ENCODE results near the gene PLEKHB2.
"Not testable (repeated sequence)": the region's sequence is repeated elsewhere in the genome, so short reads cannot be mapped to it uniquely, and the experiment has no call there.

The PLEKHB2 gene

GRCh38 chr2:131156452-131157149 lies 51.5 kb downstream of the PLEKHB2 start:
- Histone ChIP-seq H4K12ac (ENCODE audit: low read depth, low read length) (no peak overlapping the region), H3K4ac (ENCODE audit: low read depth, low read length) (no peak overlapping the region), H2AK5ac (ENCODE audit: low read length) (no peak overlapping the region), H2BK5ac (ENCODE audit: low read depth, low read length, poor library complexity) (no peak overlapping the region), H3K23ac (ENCODE audit: low read length) (no peak overlapping the region), H3K4me1 (ENCODE audit: control insufficient read depth in 1 of 2, insufficient read depth in 2 of 2, low read length in 2 of 2) (no peaks in the 10 kb centered on the region), H3K27ac (ENCODE audit: low read depth, low read length) (no peak overlapping the region), H4K8ac (ENCODE audit: low read depth, low read length) (no peak overlapping the region), H3K9ac (ENCODE audit: low read length) (no peak overlapping the region), H3K27me3 (ENCODE audit: insufficient read depth, low read length) (no peaks in the 10 kb centered on the region), H3K4me3 (ENCODE audit: low read depth, low read length) (no peak overlapping the region), H3K36me3 (ENCODE audit: control insufficient read depth in 1 of 2, insufficient read depth in 2 of 2, low read length in 2 of 2) (no peaks in the 10 kb centered on the region), H2AFZ (ENCODE audit: insufficient read depth, low read length, poor library complexity) (no peak overlapping the region), H3K18ac (ENCODE audit: low read length) (no peak overlapping the region), H3K4me2 (ENCODE audit: low read length) (no peak overlapping the region), H2BK12ac (ENCODE audit: low read length) (no peak overlapping the region), H3K79me1 (ENCODE audit: low read length) (no peaks in the 10 kb centered on the region), H3K9me3 (ENCODE audit: insufficient read depth, low read depth, low read length) (peaks cover 4% of the 10 kb centered on the region), H3K79me2 (ENCODE audit: control insufficient read depth, insufficient read depth, low read length, poor library complexity) (no peaks in the 10 kb centered on the region), H4K91ac (ENCODE audit: low read depth, low read length) (no peak overlapping the region), H2BK120ac (ENCODE audit: insufficient read depth, low read length, poor library complexity) (no peak overlapping the region), H3K14ac (ENCODE audit: low read length) (no peak overlapping the region)
- DNase-seq, result peak in 1 of 2 donors; percentile 14
- WGBS (ENCODE audit: extremely low coverage, insufficient coverage, insufficient read length), result no CpG with 5 or more reads among the region's 12 CpGs

DNA sequence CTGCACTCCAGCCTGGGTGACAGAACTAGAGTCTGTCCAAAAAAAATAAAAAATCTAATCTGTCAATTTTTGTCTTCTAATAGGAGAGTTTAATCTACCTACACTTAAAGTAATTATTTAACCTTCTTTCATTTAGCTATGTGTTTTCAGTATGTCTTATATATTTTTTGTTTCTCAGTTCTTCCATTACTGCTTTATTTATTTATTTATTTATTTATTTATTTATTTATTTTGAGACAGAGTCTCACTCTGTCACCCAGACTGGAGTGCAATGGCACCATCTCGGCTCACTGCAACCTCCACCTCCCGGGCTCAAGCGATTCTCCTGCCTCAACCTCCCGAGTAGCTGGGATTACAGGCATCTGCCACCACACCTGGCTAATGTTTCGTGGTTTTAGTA lies 60.4 kb downstream of the PLEKHB2 start:
- H3K79me2 ChIP-seq (ENCODE audit: control insufficient read depth, insufficient read depth, low read length, poor library complexity); H2BK120ac ChIP-seq (ENCODE audit: insufficient read depth, low read length, poor library complexity); H2BK12ac ChIP-seq (ENCODE audit: low read length); H2AK5ac ChIP-seq (ENCODE audit: low read length); H3K14ac ChIP-seq (ENCODE audit: low read length); H3K18ac ChIP-seq (ENCODE audit: low read length); H3K27ac ChIP-seq (ENCODE audit: low read depth, low read length); DNase-seq; H4K8ac ChIP-seq (ENCODE audit: low read depth, low read length); H4K12ac ChIP-seq (ENCODE audit: low read depth, low read length); H3K4me2 ChIP-seq (ENCODE audit: low read length); H3K23ac ChIP-seq (ENCODE audit: low read length); H2BK5ac ChIP-seq (ENCODE audit: low read depth, low read length, poor library complexity); H4K91ac ChIP-seq (ENCODE audit: low read depth, low read length); H2AFZ ChIP-seq (ENCODE audit: insufficient read depth, low read length, poor library complexity); H3K79me1 ChIP-seq (ENCODE audit: low read length); H3K9me3 ChIP-seq (ENCODE audit: insufficient read depth, low read depth, low read length); H3K4me1 ChIP-seq (ENCODE audit: control insufficient read depth in 1 of 2, insufficient read depth in 2 of 2, low read length in 2 of 2); H3K27me3 ChIP-seq (ENCODE audit: insufficient read depth, low read length); H3K4me3 ChIP-seq (ENCODE audit: low read depth, low read length); H3K4ac ChIP-seq (ENCODE audit: low read depth, low read length); H3K36me3 ChIP-seq (ENCODE audit: control insufficient read depth in 1 of 2, insufficient read depth in 2 of 2, low read length in 2 of 2); H3K9ac ChIP-seq (ENCODE audit: low read length): not testable (repeated sequence)
- no CpG with 5 or more reads among the region's 5 CpGs for WGBS (ENCODE audit: extremely low coverage, insufficient coverage, insufficient read length)

GRCh38 chr2:131168538-131168937 lies 63.4 kb downstream of the PLEKHB2 start:
- Histone ChIP-seq H2AK5ac (ENCODE audit: low read length) (no peak overlapping the region), H3K4me1 (ENCODE audit: control insufficient read depth in 1 of 2, insufficient read depth in 2 of 2, low read length in 2 of 2) (no peaks in the 10 kb centered on the region), H3K14ac (ENCODE audit: low read length) (no peak overlapping the region), H4K91ac (ENCODE audit: low read depth, low read length) (no peak overlapping the region), H3K79me1 (ENCODE audit: low read length) (no peaks in the 10 kb centered on the region), H3K23ac (ENCODE audit: low read length) (no peak overlapping the region), H3K4ac (ENCODE audit: low read depth, low read length) (no peak overlapping the region), H2BK120ac (ENCODE audit: insufficient read depth, low read length, poor library complexity) (no peak overlapping the region), H4K8ac (ENCODE audit: low read depth, low read length) (no peak overlapping the region), H3K4me3 (ENCODE audit: low read depth, low read length) (no peak overlapping the region), H4K12ac (ENCODE audit: low read depth, low read length) (no peak overlapping the region), H3K18ac (ENCODE audit: low read length) (no peak overlapping the region), H3K36me3 (ENCODE audit: control insufficient read depth in 1 of 2, insufficient read depth in 2 of 2, low read length in 2 of 2) (no peaks in the 10 kb centered on the region), H3K79me2 (ENCODE audit: control insufficient read depth, insufficient read depth, low read length, poor library complexity) (no peaks in the 10 kb centered on the region), H2BK12ac (ENCODE audit: low read length) (no peak overlapping the region), H3K9ac (ENCODE audit: low read length) (no peak overlapping the region), H3K4me2 (ENCODE audit: low read length) (no peak overlapping the region), H3K27ac (ENCODE audit: low read depth, low read length) (no peak overlapping the region), H2BK5ac (ENCODE audit: low read depth, low read length, poor library complexity) (no peak overlapping the region), H2AFZ (ENCODE audit: insufficient read depth, low read length, poor library complexity) (no peak overlapping the region), H3K9me3 (ENCODE audit: insufficient read depth, low read depth, low read length) (no peaks in the 10 kb centered on the region), H3K27me3 (ENCODE audit: insufficient read depth, low read length) (no peaks in the 10 kb centered on the region)
- DNase-seq, result no peak
- no CpG with 5 or more reads among the region's 5 CpGs for WGBS (ENCODE audit: extremely low coverage, insufficient coverage, insufficient read length)

DNA sequence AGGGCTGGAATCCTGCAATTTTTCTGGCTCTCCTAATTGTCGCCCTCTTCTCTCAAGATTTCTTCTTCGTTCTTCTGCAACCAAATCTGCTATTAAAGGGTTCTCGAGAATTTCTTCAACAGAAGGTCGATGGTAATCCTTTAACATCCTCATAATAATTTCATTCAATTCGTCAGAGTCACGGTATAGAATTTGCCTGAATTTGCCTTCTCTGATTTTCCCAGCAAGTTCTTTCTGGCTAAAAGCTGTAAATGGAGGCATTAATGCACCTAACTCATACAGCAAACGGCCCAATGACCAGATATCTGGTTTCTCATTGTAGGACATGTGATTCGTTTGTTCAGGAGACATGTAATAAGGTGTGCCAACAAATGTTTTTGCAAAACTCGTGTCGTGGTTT lies 72.9 kb downstream of the PLEKHB2 start:
- H4K12ac ChIP-seq (ENCODE audit: low read depth, low read length); H3K79me2 ChIP-seq (ENCODE audit: control insufficient read depth, insufficient read depth, low read length, poor library complexity); H2AFZ ChIP-seq (ENCODE audit: insufficient read depth, low read length, poor library complexity); H2BK5ac ChIP-seq (ENCODE audit: low read depth, low read length, poor library complexity); H2AK5ac ChIP-seq (ENCODE audit: low read length); H4K91ac ChIP-seq (ENCODE audit: low read depth, low read length); H3K9ac ChIP-seq (ENCODE audit: low read length); H4K8ac ChIP-seq (ENCODE audit: low read depth, low read length); H3K23ac ChIP-seq (ENCODE audit: low read length); H3K4me1 ChIP-seq (ENCODE audit: control insufficient read depth in 1 of 2, insufficient read depth in 2 of 2, low read length in 2 of 2); DNase-seq; H2BK12ac ChIP-seq (ENCODE audit: low read length); H3K4ac ChIP-seq (ENCODE audit: low read depth, low read length); H3K79me1 ChIP-seq (ENCODE audit: low read length); H3K4me2 ChIP-seq (ENCODE audit: low read length); H3K27me3 ChIP-seq (ENCODE audit: insufficient read depth, low read length); H3K4me3 ChIP-seq (ENCODE audit: low read depth, low read length); H3K18ac ChIP-seq (ENCODE audit: low read length); H3K36me3 ChIP-seq (ENCODE audit: control insufficient read depth in 1 of 2, insufficient read depth in 2 of 2, low read length in 2 of 2); H2BK120ac ChIP-seq (ENCODE audit: insufficient read depth, low read length, poor library complexity); H3K9me3 ChIP-seq (ENCODE audit: insufficient read depth, low read depth, low read length); H3K14ac ChIP-seq (ENCODE audit: low read length); H3K27ac ChIP-seq (ENCODE audit: low read depth, low read length): not testable (repeated sequence)
- WGBS (ENCODE audit: extremely low coverage, insufficient coverage, insufficient read length), result no CpG with 5 or more reads among the region's 10 CpGs

Measured in trophoblast cell (in vitro differentiated cells and primary cell).